ENCODE results near the gene PLET1. TPM values are rescaled to one million over a fixed set of nuclear protein-coding genes. Genes with fewer than 3 reads are reported as not detected.

The PLET1 gene
- total and polyA plus RNA-seq, 2 of the 8 experiments (the other 6 are each of a cell fraction or from before 2014, with no cell fraction given) = not detected

GRCh38 chr11:112229746-112230433, 30.8 kb downstream of the PLET1 start (continued):
- TF ChIP-seq E2F6 (IDR thresholded peaks at IDR 0.05) (no peak), POLR2AphosphoS5 (IDR thresholded peaks at IDR 0.05; ENCODE audit: low read depth, low read length) (no peak), TCF12 (IDR thresholded peaks at IDR 0.05; ENCODE audit: low read depth, low read length) (no peak), KDM4A (IDR thresholded peaks at IDR 0.05; ENCODE audit: low read depth, low read length, severe bottlenecking) (no peak), BRCA1 (IDR thresholded peaks at IDR 0.05; ENCODE audit: low read depth, low read length) (no peak), HDAC6 (IDR thresholded peaks at IDR 0.05; ENCODE audit: low read depth, low read length) (no peak), SIX5 (IDR thresholded peaks at IDR 0.05; ENCODE audit: low read depth, low read length) (no peak)
